C4-2B (cell line): ENCODE data around the gene AMIGO2.

Experiments
- H3K27ac ChIP-seq: fragments of 450-650 bp; 2 replicates; pipeline ENCODE4 v1.5.1; 2017
- ZFX ChIP-seq: fragments of 450-650 bp; IDR thresholded peaks from 2 replicates; pipeline ENCODE4 v1.6.1; 2017
- TF ChIP-seq, protein P1 (sequence below): fragments of 450-650 bp; conservative IDR thresholded peaks from 2 replicates; pipeline ENCODE4 v1.5.1; 2017; ENCODE audit warnings: mild to moderate bottlenecking

The AMIGO2 gene

GRCh38 chr12:47032644-47033043 is 47.1 kb downstream of the AMIGO2 start:
- H3K27ac ChIP-seq: no peak overlapping the region
- TF ChIP-seq, protein P1, sequence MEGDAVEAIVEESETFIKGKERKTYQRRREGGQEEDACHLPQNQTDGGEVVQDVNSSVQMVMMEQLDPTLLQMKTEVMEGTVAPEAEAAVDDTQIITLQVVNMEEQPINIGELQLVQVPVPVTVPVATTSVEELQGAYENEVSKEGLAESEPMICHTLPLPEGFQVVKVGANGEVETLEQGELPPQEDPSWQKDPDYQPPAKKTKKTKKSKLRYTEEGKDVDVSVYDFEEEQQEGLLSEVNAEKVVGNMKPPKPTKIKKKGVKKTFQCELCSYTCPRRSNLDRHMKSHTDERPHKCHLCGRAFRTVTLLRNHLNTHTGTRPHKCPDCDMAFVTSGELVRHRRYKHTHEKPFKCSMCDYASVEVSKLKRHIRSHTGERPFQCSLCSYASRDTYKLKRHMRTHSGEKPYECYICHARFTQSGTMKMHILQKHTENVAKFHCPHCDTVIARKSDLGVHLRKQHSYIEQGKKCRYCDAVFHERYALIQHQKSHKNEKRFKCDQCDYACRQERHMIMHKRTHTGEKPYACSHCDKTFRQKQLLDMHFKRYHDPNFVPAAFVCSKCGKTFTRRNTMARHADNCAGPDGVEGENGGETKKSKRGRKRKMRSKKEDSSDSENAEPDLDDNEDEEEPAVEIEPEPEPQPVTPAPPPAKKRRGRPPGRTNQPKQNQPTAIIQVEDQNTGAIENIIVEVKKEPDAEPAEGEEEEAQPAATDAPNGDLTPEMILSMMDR: peak; percentile 76
- no peak for TF ChIP-seq ZFX

DNA sequence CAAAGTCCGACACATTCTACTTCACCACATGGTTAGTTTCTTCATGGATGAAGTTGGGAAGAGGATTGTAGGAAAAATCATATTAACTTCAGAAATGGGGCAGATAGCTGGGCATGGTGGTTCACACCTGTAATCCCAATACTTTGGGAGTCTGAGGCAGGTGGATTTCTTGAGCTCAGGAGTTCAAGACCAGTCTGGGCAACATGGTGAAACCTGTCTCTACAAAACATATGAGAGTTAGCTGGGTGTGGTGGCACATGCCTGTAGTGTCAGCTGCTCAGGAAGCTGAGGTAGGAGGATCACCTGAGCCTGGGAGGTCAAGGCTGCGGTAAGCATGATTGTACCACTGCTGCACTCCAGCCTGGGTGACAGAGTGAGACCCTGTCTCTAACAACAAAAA is 49.9 kb downstream of the AMIGO2 start:
- no peak overlapping the region for H3K27ac ChIP-seq
- no peak for TF ChIP-seq ZFX
- TF ChIP-seq, protein P1: no peak

DNA sequence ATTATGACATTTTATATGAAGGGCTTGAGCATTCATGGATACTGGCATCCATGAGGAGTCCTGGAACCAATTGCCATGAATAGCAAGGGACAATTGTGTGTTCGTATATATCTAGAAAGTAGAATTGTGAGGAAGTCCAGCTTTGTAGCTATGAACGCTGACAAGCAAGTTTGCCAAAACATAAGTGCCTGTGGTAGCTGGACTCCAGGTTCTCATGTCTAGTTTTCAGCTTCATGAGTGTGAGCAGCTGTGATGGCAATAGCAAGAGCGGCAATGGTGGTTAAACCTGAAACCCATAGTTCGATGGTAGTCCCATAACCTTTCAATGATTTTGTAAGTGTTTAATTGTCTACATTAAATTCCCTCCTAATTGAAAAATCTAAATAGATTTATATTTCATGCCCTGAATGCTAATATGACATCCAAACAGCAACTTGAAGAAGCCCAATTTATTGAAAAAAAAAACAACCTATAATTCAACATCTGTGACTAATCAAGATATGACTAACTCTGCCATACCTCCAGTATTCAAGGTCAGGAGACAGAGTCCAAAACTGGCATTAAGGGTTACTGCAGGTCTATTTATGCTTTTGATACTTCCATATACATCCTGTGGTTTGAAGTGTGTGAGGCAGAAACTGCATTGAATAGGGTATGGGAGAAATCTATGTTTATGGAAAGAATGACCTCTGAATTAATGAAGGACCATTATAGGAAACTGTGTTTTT is 50.6 kb downstream of the AMIGO2 start:
- no peak overlapping the region for H3K27ac ChIP-seq
- TF ChIP-seq, protein P1: no peak
- TF ChIP-seq ZFX: no peak

DNA sequence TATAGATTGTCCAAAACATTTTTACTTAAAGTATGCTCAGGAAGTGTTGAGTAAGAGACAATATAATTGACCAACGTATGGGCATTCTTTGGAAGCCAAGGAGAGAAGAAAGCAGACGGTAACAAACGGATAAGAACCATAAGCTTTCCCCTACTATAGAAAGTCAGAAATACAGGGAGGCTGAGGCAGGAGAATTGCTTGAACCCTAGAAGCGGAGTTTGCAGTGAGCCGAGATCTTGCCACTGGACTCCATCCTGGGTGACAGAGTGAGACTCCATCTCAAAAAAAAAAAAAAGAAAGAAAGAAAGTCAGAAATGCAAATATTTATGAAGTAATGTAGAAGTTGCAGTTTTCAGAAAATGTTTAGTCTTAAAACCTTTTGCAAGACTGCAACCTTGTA is 51.6 kb downstream of the AMIGO2 start:
- H3K27ac ChIP-seq: no peak overlapping the region
- TF ChIP-seq, protein P1: no peak
- no peak for TF ChIP-seq ZFX
